Epithelial cell of prostate (primary cell): ENCODE data around the gene SLC12A5.

Experiments used
- DNase-seq: peaks from one replicate; pipeline ENCODE4 v3.0.0-alpha.2; 2011; ENCODE audit warnings: low read depth, low spot score
- H3K27ac ChIP-seq: fragments of 450-650 bp; 2 replicates; pipeline ENCODE4 v1.5.1; 2017; ENCODE audit warnings: mild to moderate bottlenecking

The SLC12A5 gene

DNA sequence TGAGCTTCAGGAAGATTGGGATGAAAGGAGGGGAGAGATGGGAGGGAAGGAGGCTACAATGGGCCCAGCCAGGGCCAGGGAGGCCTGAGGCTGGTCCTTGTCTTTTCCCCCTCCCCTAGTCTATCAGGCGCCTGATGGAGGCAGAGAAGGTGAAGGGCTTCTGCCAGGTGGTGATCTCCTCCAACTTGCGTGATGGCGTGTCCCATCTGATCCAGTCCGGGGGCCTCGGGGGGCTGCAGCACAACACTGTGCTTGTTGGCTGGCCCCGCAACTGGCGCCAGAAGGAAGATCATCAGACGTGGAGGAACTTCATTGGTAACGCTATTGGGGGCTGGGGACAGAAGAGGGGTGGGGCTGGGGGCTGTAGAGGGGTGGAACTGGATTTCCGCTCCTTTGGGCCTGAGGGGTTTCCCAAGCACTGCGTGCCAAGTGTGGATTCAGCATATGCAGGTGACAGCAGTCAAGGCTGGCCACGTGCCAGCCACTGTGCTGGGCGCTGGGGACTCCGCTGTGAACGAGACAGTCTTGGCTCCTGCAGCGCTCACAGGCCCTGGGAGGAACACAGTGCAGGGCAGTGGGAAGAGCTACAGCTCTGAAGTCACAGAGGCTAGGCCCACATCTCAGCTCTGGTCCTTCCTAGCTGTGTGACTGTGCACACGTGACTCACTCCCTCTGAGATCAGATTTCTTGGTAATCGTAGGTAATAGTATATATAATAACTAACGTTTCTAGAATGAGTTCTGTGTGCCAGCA lies 22.7 kb downstream of the SLC12A5 start:
- DNase-seq, result no peak
- H3K27ac ChIP-seq, result no peak overlapping the region

DNA sequence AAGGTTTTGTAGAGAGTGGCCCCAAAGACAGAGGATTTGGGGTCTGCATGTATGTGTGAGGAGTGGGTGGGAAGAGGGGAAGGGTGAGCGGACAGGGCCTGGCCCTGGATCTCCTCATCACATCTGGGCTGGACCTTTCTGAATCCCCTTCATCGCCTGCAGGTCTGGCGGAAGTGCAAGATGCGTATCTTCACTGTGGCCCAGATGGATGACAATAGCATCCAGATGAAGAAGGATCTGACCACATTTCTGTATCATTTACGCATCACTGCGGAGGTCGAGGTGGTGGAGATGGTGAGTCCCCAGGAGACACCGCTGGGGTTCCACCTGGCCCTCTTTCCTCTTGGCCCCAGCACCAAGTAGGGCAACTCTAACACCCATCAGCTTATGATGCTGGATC lies 24.4 kb downstream of the SLC12A5 start:
- DNase-seq, result no peak

DNA sequence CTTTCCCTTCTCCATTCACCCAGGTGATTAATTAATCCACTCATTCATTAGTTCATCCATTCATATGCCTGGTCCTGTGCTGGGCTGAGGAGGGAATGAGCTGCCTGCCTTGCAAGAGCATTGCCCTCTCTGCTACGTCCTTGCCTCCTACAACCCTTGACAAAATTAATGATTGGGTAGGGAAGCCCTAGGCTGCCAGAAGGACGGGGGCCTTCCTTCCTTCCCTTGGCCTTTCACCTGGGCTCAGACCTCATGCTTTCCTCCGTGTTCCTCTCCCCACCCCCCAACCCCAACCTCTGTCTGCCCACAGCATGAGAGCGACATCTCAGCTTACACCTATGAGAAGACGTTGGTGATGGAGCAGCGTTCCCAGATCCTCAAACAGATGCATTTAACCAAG lies 25.6 kb downstream of the SLC12A5 start:
- no peak overlapping the region for H3K27ac ChIP-seq
- DNase-seq, result no peak

More for the DNA sequence above, 24.4 kb downstream of the SLC12A5 start:
- H3K27ac ChIP-seq, result no peak overlapping the region

DNA sequence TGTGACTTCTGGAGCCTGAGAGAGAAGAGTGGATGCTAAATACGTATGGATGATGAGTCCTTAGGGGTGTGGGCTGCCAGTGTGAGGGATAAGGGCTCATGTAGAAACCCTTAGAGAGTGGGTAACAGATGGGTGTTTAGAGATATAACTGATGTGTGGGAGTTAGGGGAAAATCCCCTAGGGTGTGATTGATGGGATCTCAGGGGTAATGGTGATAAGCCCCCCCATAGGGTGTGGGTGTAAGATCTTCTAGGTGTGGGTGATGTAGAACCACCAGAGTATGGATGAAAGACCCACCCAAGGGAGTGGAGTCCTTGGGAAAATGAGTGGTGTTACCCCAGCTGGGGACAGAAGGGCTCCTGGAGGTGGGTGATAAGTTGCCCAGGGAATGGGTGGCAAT lies 26.3 kb downstream of the SLC12A5 start:
- H3K27ac ChIP-seq, result no peak overlapping the region
- DNase-seq, result no peak

DNA sequence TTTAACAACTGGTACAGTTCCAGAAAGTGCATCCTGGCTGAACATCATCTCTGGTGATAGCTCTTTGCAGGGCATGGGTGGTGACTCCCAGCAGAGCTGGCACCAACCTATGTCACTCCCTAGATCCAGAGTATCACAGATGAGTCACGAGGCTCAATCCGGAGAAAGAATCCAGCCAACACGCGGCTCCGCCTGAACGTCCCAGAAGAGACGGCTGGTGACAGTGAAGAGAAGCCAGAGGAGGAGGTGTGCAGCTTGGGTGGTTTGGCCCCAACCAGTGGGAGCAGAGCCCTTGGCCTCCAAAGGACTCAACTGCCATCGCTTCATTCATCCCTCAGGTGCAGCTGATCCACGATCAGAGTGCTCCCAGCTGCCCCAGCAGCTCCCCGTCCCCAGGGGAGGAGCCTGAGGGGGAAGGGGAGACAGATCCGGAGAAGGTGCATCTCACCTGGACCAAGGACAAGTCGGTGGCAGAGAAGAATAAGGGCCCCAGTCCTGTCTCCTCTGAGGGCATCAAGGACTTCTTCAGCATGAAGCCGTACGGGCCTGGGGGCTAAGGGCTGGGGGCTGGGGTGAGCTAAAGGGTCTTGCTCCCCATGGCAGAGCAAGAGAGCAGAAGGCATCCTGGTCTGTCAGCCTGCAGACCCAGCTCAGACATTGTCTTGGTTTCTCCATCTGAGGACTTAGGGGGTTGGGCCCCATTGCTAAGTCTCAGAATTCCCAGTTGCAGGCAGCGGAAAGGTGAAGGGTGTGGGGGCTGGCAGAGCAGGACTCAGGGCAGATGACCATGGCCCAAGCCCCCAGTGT lies 27.2 kb downstream of the SLC12A5 start:
- DNase-seq, result no peak
- no peak overlapping the region for H3K27ac ChIP-seq

DNA sequence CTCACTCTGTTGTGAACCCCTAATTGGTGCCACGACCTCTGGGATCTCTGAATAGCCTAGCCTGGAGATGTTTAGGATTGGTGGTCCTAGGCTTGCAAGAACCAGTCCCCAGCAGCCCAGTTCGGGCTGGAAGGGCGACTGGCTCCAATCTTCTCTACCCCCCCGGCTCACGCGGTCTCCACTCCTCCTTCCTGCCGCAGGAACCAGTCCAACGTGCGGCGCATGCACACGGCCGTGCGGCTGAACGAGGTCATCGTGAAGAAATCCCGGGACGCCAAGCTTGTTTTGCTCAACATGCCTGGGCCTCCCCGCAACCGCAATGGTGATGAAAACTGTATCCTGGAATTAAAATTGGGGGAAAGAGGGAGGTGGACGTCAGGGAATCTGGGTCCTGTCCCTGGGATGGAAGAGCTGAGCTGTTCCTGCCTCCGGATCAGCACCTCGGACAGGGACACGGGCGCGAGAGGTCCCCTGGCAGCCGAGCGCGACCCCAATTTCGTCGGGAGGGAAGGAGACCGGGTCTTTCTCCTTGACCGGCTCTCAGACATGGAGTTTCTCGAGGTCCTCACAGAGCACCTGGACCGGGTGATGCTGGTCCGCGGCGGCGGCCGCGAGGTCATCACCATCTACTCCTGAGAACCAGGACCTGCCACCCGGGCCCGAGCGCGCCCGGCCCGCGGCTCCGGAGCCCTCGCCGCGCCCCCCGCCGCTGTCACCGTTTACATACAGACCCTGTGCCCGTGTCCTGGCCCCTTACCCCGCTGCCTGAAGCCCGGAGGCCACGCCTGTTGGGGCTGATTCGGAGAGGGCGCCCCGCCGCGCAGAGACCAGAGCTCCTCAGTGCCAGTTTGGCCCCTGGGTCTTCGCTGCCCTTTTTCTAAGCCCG lies 28.2 kb downstream of the SLC12A5 start:
- no peak for DNase-seq

DNA sequence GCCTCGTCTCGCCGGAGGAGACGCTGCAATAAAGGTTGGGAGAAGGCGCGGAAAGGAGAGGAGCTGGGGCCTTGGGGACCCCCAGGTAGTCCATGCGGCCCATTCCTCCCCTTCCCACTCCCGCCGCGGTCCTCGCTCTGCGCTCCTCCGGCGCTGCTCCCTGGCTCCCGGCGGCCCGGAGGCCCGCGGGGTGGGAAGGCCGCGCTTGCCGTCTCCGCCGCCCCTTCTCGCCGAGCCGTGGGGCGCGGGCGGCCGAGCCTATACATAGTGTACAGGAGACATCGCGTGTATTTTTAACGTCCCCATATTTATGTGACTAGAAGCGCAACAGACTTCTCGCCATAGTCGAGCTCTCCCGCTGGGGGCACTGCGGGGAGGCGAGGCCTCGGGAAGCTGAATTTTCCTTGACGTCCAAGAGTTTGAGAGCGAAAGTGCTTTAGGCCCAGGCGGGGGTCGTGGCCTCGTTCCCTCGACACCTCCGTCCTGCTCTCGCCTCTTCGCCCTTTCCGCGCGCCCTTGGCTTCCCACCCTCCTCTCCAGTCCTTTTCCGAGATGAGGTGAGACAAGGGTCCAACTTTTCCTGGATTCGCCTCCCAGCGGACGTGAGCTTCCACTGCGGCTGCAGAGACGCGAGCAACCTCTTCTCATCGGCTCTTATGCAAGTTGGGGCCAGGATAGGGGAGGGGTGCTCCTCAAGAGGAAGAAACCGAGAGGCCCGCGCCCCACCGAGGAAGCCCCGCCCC lies 29.0 kb downstream of the SLC12A5 start:
- DNase-seq, result no peak
- H3K27ac ChIP-seq, result no peak overlapping the region

More for the DNA sequence above, 28.2 kb downstream of the SLC12A5 start:
- no peak overlapping the region for H3K27ac ChIP-seq

DNA sequence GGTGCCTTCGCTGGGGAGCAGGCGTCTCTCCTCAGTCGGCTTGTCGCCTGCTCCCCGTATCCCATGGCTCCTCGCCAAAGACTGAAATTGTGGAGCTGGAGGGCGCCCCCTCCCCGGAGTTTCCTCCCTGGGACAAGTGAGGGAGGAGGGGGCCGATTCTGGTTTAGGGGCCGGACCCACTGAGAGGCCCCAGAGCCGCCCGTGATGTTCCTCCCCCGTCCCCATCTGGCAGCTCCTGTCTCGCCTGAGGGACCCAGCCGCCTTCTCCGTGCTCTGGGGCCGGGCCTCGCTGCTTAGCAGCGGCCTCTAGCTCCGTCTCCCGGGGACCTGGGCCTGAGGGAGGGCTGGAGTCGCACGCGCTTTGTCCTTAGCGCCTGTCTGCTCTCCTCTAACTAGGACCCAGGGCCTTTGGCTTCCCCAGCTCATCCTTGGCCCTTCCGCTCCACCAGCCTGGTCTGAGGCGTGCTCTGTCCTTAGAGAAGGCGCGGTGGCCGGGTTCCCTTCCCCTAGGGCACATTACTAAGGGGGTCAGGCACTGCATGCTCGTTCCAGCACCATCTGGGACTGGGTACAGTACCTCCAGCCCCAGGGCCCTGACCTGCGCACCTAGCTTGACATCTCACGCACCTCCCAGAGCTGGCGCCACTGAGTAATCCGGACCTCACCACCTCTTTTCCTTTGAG lies 29.7 kb downstream of the SLC12A5 start:
- DNase-seq, result no peak
- H3K27ac ChIP-seq, result no peak overlapping the region

DNA sequence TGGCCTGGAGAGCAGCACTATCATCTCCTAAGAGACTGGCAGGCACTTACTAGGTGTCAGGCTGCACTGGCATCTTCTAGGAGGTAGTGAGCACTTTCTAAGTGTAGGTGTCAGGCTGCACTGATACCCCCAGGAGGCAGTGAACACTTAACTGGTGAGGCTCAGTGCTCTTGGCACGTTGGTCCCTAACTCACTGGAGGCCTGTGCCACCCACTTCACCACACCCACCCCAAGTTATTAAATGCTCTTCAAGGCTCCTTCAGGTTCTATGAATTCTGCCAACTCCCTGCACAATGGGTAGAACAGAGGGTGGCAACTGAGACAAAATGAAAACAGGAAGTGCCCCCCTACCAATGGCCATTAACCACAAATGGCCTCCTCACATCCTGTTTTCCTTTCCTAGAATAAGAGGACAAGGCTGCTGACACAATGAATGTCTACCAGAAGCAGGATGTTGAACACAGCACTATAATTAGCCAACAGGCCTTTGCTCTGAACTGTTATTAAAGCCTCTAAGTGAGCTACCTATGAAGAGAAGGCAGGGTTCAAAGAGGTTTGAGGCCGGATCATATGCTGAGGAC lies 31.4 kb downstream of the SLC12A5 start:
- no peak for DNase-seq
- no peak overlapping the region for H3K27ac ChIP-seq

DNA sequence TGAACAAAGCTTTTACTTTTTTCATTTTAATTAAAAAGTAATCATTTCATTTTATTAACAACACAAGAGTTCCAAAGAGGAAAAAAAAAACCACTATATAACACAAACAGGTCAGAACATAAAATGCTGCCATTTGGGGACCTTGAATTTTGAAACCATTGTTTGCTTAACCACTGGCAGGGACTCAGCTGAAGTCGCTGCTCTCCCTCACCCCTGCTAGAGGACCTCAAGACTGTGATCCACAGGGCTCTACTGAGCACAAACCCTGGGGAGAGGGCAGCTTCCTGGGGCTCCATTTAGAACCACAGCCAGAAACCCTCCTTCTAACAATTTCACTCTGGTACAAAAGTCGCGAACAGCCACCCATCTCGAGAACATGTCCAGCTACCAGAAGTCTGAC lies 32.0 kb downstream of the SLC12A5 start:
- DNase-seq, result no peak
- H3K27ac ChIP-seq, result no peak overlapping the region

DNA sequence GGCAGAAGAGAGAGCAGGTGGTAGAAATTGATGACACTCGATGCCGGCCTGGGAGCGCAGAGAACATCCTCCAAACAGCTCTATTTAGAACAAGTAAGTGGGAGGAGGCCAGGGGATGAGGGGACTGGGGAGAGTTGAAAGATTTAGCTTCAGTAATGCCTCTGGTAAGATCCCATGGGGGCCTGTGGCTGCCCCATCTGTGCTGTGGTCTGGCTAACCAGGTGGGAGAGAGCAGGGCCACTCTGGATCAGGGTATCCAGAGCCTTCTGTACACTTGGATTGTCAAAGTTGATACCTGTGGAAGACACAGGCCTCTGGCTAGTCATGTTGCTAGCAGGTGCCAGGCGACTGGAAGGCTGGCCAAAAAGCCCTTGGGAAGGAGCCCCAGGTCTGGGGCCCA lies 33.1 kb downstream of the SLC12A5 start:
- DNase-seq, result no peak
- no peak overlapping the region for H3K27ac ChIP-seq

DNA sequence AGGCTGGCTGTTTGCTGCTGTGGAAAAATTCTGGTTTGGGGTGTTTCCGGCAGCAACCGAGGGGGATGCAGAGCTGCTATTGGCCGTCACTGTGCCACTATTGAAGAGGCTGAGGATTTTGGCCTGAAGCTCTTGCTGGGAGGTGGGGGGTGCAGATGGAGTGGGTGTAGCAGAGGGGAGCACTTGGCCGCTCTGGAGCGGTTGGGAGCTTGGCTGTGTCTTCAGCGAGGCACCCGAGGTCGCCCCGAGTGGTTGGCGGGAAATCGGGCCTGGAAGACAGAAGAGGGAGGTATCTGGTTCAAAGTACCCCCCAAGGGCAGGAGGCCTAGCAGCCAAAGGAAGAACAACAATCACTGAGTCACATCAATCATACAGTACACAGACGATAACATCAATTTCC lies 33.6 kb downstream of the SLC12A5 start:
- no peak overlapping the region for H3K27ac ChIP-seq
- DNase-seq, result no peak

DNA sequence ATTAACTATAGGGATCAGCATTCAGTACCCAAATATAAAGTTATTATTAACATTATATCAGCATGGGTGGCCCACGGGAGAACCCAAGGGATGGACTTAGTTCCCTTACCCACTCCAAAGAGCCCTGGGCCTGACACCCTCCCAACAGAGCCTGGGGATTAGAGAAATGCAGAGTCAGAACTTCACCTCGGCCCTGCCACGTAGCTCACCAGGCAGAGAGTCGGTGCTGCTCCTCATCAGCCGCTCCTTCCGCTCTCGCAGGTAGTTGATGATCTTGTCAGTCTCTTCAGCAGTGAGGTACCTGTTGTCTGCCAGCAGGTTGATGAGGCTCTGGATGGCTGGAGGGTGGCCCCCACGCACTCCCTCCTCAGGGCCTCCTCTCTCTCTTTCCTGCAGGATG lies 34.1 kb downstream of the SLC12A5 start:
- no peak overlapping the region for H3K27ac ChIP-seq
- DNase-seq, result no peak

DNA sequence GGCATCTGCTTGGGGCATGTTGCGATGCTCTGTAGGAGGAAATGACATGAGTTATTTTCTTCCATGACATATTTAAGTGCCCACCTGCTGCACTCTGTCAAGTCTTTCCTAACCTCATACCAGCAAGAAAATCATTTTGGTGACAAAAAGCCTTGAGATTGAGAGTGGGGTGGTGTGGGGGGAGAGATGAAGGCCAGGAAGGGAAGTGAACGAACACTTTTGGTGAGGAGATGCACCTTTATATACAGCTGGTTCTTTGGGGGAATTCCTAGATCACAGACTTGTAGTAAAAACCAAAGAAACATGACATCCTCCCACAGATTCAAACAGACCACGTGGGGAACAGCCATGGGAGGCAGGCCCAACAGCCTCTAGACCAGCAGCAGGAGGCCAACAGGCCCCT lies 34.6 kb downstream of the SLC12A5 start:
- DNase-seq, result no peak
- no peak overlapping the region for H3K27ac ChIP-seq

DNA sequence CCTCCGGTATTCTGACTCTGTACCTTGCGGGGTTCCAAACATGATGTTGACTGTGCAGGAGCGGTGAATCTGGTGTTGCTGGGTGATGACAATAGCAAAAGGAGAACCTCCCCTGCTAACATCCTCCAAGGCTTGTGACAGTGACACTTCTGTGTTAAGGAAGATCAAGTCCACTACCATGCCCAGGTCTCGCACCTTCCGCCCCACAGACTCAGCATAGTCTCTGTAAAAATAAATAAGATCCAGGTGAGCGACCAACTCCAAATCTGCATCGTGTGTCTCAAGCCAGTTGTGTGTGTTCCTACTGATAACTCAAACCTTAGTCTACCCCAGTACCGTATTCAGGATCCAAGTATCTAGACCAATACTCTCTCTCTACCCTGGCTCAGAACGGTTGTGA lies 36.0 kb downstream of the SLC12A5 start:
- H3K27ac ChIP-seq, result no peak overlapping the region
- DNase-seq, result no peak

DNA sequence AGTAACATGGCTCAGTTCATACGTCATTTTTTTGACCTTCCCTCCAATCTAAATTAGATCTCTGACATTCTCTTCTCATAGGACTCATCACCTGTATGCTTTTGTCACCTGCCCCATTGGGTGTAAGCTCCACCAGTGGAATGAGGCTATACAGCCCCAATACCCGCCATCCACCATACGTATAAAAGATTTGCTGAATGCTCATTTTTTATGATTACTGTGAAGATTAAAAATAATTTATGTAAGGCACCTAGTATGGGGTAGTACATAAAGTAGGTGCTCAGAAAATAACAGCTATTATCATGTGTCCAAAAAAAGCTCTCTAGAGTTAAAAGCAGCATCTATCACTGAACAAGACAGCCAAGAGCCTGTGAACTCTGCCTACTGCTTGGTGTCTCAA lies 36.7 kb downstream of the SLC12A5 start:
- no peak for DNase-seq

DNA sequence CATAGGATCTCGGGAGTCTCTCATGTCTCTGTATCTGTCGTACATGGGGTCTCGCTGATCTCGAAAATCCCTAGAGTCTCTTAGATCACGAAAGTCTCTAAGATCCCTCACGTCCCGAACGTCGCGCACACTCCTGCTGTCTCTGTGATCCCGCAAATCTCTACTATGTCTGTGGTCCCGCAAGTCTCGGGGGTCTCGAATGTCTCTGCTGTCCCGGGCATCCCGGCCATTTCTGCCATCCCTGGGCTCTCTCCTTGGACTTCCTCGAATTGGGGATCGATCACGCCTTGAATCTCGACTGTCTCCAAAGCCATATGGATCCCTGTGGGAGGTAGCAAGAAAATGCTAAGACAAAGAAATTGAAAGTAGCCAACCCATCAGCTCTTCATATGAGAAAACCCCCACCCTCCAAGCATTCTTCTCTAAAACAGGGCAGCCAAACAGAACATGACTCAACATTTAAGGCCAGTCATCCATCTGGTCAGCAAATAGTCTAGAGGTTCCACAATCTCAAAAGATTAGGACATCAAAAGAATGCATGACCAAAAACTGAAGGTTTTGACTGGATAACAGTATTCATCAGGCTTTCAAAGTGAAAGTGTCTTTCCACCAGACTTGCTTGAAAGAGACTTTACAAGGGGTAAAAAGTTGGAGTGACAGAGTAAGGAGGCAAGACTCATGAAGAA lies 41.3 kb downstream of the SLC12A5 start:
- no peak overlapping the region for H3K27ac ChIP-seq
- DNase-seq, result no peak

More for the DNA sequence above, 36.7 kb downstream of the SLC12A5 start:
- no peak overlapping the region for H3K27ac ChIP-seq

DNA sequence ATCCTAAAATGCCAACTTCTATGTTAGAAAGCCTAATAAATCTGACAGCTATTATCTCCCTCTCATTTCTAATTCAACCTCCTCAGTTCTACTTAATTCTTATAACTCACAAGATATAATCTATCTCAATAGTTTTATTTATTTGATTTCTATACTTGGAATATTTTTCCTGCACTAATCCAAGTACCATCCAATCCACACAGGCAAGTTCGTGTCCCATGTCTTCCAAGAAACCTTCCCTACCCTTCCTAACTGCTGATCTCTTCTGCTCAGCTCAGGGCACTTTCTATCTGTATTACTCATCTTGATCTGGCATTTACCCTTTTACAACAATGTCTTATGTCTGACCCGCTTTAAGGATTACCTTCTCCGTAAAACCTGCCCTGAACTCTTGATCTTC lies 42.6 kb downstream of the SLC12A5 start:
- no peak for DNase-seq
- H3K27ac ChIP-seq, result no peak overlapping the region

DNA sequence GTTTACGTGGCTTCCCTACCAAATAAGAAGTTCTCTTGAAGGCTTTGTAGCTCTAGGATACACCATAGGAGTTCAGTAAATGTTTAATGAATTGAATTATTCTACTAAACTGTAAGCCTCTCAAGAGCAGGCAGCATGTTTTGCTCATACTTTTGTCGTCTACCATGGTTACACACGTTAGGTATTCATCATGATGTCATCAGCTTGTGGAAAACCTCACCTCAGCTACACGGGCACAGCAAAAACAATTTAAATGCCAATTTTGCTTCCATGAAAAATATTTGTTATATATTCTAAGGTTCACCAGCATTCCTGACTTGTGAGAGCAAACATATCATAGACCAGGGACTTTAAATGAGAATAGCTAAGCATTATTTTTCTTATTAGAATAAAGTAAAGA lies 44.0 kb downstream of the SLC12A5 start:
- no peak for DNase-seq
- no peak overlapping the region for H3K27ac ChIP-seq
